SK-N-SH treated with all-trans-retinoic acid at 6 μM for 48 hours (cell line): ENCODE data around the gene KIF6.

ENCODE experiments used
- ARNTL ChIP-seq: fragments of 450-650 bp; formaldehyde crosslinking; IDR thresholded peaks from 2 replicates; pipeline ENCODE4 v1.5.0; 2020; ENCODE audit warnings: low read depth, mild to moderate bottlenecking, moderate library complexity, borderline replicate concordance
- CREB5 ChIP-seq: fragments of 250-450 bp; sonication (Bioruptor Pico); IDR thresholded peaks from 2 replicates; pipeline ENCODE4 v1.5.1; 2020; ENCODE audit warnings: low read depth, mild to moderate bottlenecking, moderate library complexity
- ZFP3 ChIP-seq: fragments of 250-450 bp; sonication (Bioruptor Pico); IDR thresholded peaks from 2 replicates; pipeline ENCODE4 v1.5.0; 2020; ENCODE audit warnings: mild to moderate bottlenecking, moderate library complexity
- ZFP30 ChIP-seq: fragments of 450-650 bp; formaldehyde crosslinking; IDR thresholded peaks from 2 replicates; pipeline ENCODE4 v1.5.0; 2022; ENCODE audit warnings: mild to moderate bottlenecking, moderate library complexity
- TF ChIP-seq, protein P1 (sequence below): fragments of 250-450 bp; sonication (Bioruptor Pico); IDR thresholded peaks from 2 replicates; pipeline ENCODE4 v1.8.0; 2021; ENCODE audit warnings: low read depth, mild to moderate bottlenecking, moderate library complexity, borderline replicate concordance
- TF ChIP-seq, protein P2 (sequence below): fragments of 250-450 bp; sonication (Bioruptor Pico); IDR thresholded peaks from 2 replicates; pipeline ENCODE4 v1.8.0; 2020; ENCODE audit warnings: mild to moderate bottlenecking, moderate library complexity, borderline replicate concordance

DNA sequence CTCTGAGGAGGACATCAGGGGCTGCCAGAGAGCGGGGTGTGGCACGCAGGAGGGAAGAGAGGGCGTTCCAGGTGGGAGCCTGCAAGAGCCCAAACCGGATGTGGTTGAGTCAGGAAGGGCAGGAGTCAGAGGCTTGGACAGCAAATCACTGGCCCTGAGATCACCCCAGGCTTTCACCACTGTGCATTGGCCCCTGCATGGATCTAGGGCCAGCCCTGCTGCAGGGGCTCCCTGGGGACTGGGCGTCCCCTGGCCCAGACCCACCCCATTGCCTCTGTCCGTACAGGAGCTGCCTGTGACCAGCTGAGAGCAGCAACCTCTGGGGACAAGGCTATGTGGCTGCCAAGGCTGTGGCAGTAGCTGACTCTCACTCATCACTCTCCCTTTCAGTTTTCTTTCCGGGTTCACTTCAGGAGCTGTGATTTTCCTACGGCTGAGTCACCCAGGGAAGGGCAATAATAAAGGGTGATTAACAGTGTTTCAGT lies 444.9 kb downstream of the KIF6 start:
- TF ChIP-seq, protein P1, sequence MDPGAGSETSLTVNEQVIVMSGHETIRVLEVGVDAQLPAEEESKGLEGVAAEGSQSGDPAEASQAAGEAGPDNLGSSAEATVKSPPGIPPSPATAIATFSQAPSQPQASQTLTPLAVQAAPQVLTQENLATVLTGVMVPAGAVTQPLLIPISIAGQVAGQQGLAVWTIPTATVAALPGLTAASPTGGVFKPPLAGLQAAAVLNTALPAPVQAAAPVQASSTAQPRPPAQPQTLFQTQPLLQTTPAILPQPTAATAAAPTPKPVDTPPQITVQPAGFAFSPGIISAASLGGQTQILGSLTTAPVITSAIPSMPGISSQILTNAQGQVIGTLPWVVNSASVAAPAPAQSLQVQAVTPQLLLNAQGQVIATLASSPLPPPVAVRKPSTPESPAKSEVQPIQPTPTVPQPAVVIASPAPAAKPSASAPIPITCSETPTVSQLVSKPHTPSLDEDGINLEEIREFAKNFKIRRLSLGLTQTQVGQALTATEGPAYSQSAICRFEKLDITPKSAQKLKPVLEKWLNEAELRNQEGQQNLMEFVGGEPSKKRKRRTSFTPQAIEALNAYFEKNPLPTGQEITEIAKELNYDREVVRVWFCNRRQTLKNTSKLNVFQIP (CRISPR knock-in tag), result no peak
- no peak for TF ChIP-seq ZFP30
- TF ChIP-seq, protein P2, sequence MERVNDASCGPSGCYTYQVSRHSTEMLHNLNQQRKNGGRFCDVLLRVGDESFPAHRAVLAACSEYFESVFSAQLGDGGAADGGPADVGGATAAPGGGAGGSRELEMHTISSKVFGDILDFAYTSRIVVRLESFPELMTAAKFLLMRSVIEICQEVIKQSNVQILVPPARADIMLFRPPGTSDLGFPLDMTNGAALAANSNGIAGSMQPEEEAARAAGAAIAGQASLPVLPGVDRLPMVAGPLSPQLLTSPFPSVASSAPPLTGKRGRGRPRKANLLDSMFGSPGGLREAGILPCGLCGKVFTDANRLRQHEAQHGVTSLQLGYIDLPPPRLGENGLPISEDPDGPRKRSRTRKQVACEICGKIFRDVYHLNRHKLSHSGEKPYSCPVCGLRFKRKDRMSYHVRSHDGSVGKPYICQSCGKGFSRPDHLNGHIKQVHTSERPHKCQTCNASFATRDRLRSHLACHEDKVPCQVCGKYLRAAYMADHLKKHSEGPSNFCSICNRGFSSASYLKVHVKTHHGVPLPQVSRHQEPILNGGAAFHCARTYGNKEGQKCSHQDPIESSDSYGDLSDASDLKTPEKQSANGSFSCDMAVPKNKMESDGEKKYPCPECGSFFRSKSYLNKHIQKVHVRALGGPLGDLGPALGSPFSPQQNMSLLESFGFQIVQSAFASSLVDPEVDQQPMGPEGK (CRISPR knock-in tag), result no peak
- no peak for TF ChIP-seq ZFP3
- TF ChIP-seq ARNTL (CRISPR knock-in tag), result no peak
- TF ChIP-seq CREB5 (CRISPR knock-in tag), result no peak
